KMS-11 (cell line): ENCODE results near the gene AOX1.

Experiments
- H2AFZ ChIP-seq: fragments of 200-600 bp; sonication (generic); 2 replicates; pipeline ENCODE4 v1.6.1; 2016; ENCODE audit warnings: antibody characterized with exemption, mixed run types, low read depth
- H3K27ac ChIP-seq: fragments of 200-600 bp; sonication (generic); 2 replicates; pipeline ENCODE4 v1.6.1; 2016; ENCODE audit warnings: mild to moderate bottlenecking, mixed run types
- H3K27me3 ChIP-seq: fragments of 200-600 bp; sonication (generic); 2 replicates; pipeline ENCODE4 v1.6.1; 2017; ENCODE audit warnings: mild to moderate bottlenecking, low read depth, mixed run types, moderate library complexity; ENCODE audit not compliant: insufficient read depth
- H3K36me3 ChIP-seq: fragments of 200-600 bp; sonication (generic); 2 replicates; pipeline ENCODE4 v1.6.1; 2017; ENCODE audit warnings: mild to moderate bottlenecking, mixed run types; ENCODE audit not compliant: insufficient read depth
- H3K4me1 ChIP-seq: fragments of 200-600 bp; sonication (generic); 2 replicates; pipeline ENCODE4 v1.6.1; 2016; ENCODE audit warnings: mild to moderate bottlenecking, low read depth, mixed run types; ENCODE audit not compliant: poor library complexity, severe bottlenecking
- H3K4me2 ChIP-seq: fragments of 200-600 bp; sonication (generic); 2 replicates; pipeline ENCODE4 v1.7.0; 2016; ENCODE audit warnings: mild to moderate bottlenecking, mixed run types
- H3K4me3 ChIP-seq: fragments of 200-600 bp; sonication (generic); IDR thresholded peaks from 2 replicates; pipeline ENCODE4 v1.6.1; 2017; ENCODE audit warnings: low read depth, low read length, mixed read lengths; ENCODE audit not compliant: insufficient read depth
- H3K79me2 ChIP-seq: fragments of 200-600 bp; sonication (generic); 2 replicates; pipeline ENCODE4 v1.6.1; 2016; ENCODE audit warnings: low read depth, mixed run types; ENCODE audit not compliant: insufficient read depth
- H3K9ac ChIP-seq: fragments of 200-600 bp; sonication (generic); 2 replicates; pipeline ENCODE4 v1.6.1; 2016; ENCODE audit warnings: mild to moderate bottlenecking, mixed run types
- H4K20me1 ChIP-seq: fragments of 200-600 bp; sonication (generic); 2 replicates; pipeline ENCODE4 v1.6.1; 2016; ENCODE audit warnings: mild to moderate bottlenecking, mixed run types; ENCODE audit not compliant: insufficient read depth
- CTCF ChIP-seq: fragments of 200-600 bp; sonication (generic); conservative IDR thresholded peaks from 2 replicates; pipeline ENCODE4 v1.6.1; 2017; ENCODE audit warnings: low read depth, mild to moderate bottlenecking, antibody characterized with exemption, low read length, moderate library complexity, mixed read lengths

Gene AOX1

GRCh38 chr2:200595913-200596312 is 10.1 kb downstream of the AOX1 start:
- no peaks in the 10 kb centered on the region for H4K20me1 ChIP-seq
- no peaks in the 10 kb centered on the region for H3K27me3 ChIP-seq
- no peak overlapping the region for H3K4me3 ChIP-seq
- H3K36me3 ChIP-seq = no peaks in the 10 kb centered on the region
- H3K9ac ChIP-seq = no peak overlapping the region
- no peak overlapping the region for H3K4me2 ChIP-seq
- H3K27ac ChIP-seq = no peak overlapping the region
- no peaks in the 10 kb centered on the region for H3K4me1 ChIP-seq
- no peaks in the 10 kb centered on the region for H3K79me2 ChIP-seq
- TF ChIP-seq CTCF = no peak
- no peak overlapping the region for H2AFZ ChIP-seq

- no peak overlapping the region for H3K4me2 ChIP-seq
Measured at GRCh38 chr2:200596774-200597570, 11.2 kb downstream of the AOX1 start.

GRCh38 chr2:200599206-200599605 is 13.4 kb downstream of the AOX1 start:
- Histone ChIP-seq H2AFZ (no peak overlapping the region), H3K36me3 (no peaks in the 10 kb centered on the region), H3K4me3 (no peak overlapping the region), H3K9ac (no peak overlapping the region), H3K79me2 (no peaks in the 10 kb centered on the region), H3K4me2 (no peak overlapping the region), H4K20me1 (no peaks in the 10 kb centered on the region), H3K27me3 (no peaks in the 10 kb centered on the region), H3K4me1 (no peaks in the 10 kb centered on the region), H3K27ac (no peak overlapping the region)
- no peak for TF ChIP-seq CTCF

More at GRCh38 chr2:200596774-200597570, 11.2 kb downstream of the AOX1 start:
- Histone ChIP-seq H3K4me1 (no peaks in the 10 kb centered on the region), H3K9ac (no peak overlapping the region), H3K27ac (no peak overlapping the region), H3K27me3 (no peaks in the 10 kb centered on the region), H4K20me1 (no peaks in the 10 kb centered on the region), H3K4me3 (no peak overlapping the region), H3K79me2 (no peaks in the 10 kb centered on the region), H3K36me3 (no peaks in the 10 kb centered on the region), H2AFZ (no peak overlapping the region)
- no peak for TF ChIP-seq CTCF

GRCh38 chr2:200600549-200601225 is 14.9 kb downstream of the AOX1 start:
- Histone ChIP-seq H2AFZ (no peak overlapping the region), H3K27me3 (no peaks in the 10 kb centered on the region), H3K4me3 (no peak overlapping the region), H4K20me1 (no peaks in the 10 kb centered on the region), H3K9ac (no peak overlapping the region), H3K79me2 (no peaks in the 10 kb centered on the region), H3K27ac (no peak overlapping the region), H3K4me1 (no peaks in the 10 kb centered on the region), H3K36me3 (no peaks in the 10 kb centered on the region), H3K4me2 (no peak overlapping the region)
- no peak for TF ChIP-seq CTCF
